ENCODE results near the gene SLC6A12. TPM values are rescaled to one million over a fixed set of nuclear protein-coding genes. Genes with fewer than 3 reads are reported as not detected.

The SLC6A12 gene
- total RNA-seq, 4 donors from 2014 or later, result 1.2 to 13.5 (median 3.0) TPM

DNA sequence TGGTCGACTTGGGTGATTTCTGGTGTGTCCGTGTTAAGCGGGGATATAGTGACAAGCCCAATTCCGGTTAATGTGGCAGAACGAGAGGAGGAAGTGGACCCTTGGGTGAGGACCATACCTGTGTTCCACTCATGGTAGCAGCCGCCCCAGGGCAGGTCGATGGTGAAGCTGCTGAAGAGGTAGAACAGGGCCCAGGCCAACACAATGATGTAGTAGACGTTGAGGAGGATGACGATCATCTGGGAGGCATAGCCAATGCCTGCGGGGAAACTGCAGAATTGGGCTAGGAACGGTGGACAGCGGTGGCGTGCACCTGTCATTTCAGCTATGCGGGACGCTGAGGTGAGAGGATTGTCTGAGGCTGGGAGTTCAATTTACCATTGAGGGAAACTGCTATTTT is 28.5 kb upstream of the SLC6A12 start:
- Histone ChIP-seq H3K27me3 (peaks cover 10% of the 10 kb centered on the region), H3K9me3 (peaks cover 9 to 12% of the 10 kb centered on the region in 2 donors), H3K36me3 (no peaks in the 10 kb centered on the region), H3K27ac (no peak overlapping the region), H3K4me1 (no peaks in the 10 kb centered on the region), H3K4me3 (no peak overlapping the region)
- intact Hi-C loops (cut with DNase I; ENCODE audit: low total_unique reads) (no loop called here), in situ Hi-C loops (cut with MboI; ENCODE audit: low pct_ligation_motif_present in 1 of 4, low pct_unique_long_range_greater_than_20kb in 1 of 4, low sequenced_read_pairs in 3 of 4) (no loop called here)
- TF ChIP-seq POLR2AphosphoS5 (IDR thresholded peaks at IDR 0.05), result no peak
- TF ChIP-seq, protein P1, sequence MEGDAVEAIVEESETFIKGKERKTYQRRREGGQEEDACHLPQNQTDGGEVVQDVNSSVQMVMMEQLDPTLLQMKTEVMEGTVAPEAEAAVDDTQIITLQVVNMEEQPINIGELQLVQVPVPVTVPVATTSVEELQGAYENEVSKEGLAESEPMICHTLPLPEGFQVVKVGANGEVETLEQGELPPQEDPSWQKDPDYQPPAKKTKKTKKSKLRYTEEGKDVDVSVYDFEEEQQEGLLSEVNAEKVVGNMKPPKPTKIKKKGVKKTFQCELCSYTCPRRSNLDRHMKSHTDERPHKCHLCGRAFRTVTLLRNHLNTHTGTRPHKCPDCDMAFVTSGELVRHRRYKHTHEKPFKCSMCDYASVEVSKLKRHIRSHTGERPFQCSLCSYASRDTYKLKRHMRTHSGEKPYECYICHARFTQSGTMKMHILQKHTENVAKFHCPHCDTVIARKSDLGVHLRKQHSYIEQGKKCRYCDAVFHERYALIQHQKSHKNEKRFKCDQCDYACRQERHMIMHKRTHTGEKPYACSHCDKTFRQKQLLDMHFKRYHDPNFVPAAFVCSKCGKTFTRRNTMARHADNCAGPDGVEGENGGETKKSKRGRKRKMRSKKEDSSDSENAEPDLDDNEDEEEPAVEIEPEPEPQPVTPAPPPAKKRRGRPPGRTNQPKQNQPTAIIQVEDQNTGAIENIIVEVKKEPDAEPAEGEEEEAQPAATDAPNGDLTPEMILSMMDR (IDR thresholded peaks at IDR 0.05), result no peak
- no peak for DNase-seq
- whole genome bisulfite sequencing, 2 donors (ENCODE audit: low coverage in 1 of 2), result 91 to 92% methylated on average over 13 to 15 of the region's 15 CpGs

DNA sequence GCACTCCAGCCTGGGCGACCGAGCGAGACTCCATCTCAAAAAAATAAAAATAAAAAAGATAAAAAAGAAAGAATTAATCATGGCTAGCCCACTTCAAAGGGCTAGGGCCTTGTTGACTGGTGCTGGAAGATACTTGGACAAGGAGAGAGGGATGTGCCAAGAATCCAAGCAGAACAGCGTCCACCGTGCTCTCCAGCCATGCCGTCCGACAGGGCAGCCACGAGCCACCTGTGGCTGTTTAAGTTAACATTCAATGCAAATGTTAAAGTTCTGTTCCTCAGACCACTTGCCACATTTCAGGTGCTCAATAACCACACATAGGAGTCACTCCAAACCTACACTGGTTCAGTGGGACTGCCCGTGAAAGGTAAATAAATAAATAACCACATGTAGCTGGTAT is 27.3 kb upstream of the SLC6A12 start:
- no peak overlapping the region for H3K4me3 ChIP-seq
- in situ Hi-C loops (cut with MboI; ENCODE audit: low pct_ligation_motif_present in 1 of 4, low pct_unique_long_range_greater_than_20kb in 1 of 4, low sequenced_read_pairs in 3 of 4), result no loop called here
- H3K4me1 ChIP-seq, result no peaks in the 10 kb centered on the region
- peaks cover 10% of the 10 kb centered on the region for H3K27me3 ChIP-seq
- H3K9me3 ChIP-seq, result peaks cover 2 to 5% of the 10 kb centered on the region in 2 donors
- TF ChIP-seq, protein P1 (IDR thresholded peaks at IDR 0.05), result no peak
- TF ChIP-seq POLR2AphosphoS5 (IDR thresholded peaks at IDR 0.05) (no peak), POLR2A (IDR thresholded peaks at IDR 0.05) (no peak), EP300 (IDR thresholded peaks at IDR 0.05; ENCODE audit: low read depth) (no peak)
- WGBS, 2 donors (ENCODE audit: low coverage in 1 of 2), result 83 to 86% methylated on average over 1 to 9 of the region's 9 CpGs
- no peak for DNase-seq
- intact Hi-C loops (cut with DNase I; ENCODE audit: low total_unique reads), result no loop called here
- H3K27ac ChIP-seq, result no peak overlapping the region
- H3K36me3 ChIP-seq, result no peaks in the 10 kb centered on the region

DNA sequence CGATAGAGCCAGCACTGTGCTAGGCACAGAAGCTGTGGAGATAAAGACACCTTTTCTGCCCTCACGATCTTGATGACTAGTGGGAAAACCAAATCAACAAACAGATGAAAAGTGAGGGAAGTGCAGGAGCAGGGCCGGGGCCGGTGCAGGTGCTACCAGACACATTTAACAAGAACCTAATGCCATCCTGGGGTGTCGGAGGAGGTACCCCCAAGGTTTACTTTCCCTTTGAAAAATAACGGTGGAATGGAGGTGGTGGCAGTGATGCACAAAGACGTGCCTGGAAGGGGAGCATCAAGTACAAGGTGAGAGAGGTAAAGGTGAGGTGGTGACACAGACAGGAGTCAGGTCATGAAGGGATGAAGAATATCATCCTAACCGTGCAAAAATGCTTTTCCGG is 26.6 kb upstream of the SLC6A12 start:
- Histone ChIP-seq H3K4me3 (no peak overlapping the region), H3K4me1 (no peaks in the 10 kb centered on the region), H3K36me3 (no peaks in the 10 kb centered on the region), H3K27ac (no peak overlapping the region), H3K27me3 (peaks cover 10% of the 10 kb centered on the region), H3K9me3 (peaks cover 0 to 7% of the 10 kb centered on the region in 2 donors)
- TF ChIP-seq EP300 (IDR thresholded peaks at IDR 0.05; ENCODE audit: low read depth), result no peak
- no peak for TF ChIP-seq POLR2A (IDR thresholded peaks at IDR 0.05)
- no peak for TF ChIP-seq POLR2AphosphoS5 (IDR thresholded peaks at IDR 0.05)
- TF ChIP-seq, protein P1 (IDR thresholded peaks at IDR 0.05), result no peak
- WGBS, 2 donors (ENCODE audit: low coverage in 1 of 2), result 81 to 84% methylated on average over 9 of the region's 9 CpGs
- intact Hi-C loops (cut with DNase I; ENCODE audit: low total_unique reads) (no loop called here), in situ Hi-C loops (cut with MboI; ENCODE audit: low pct_ligation_motif_present in 1 of 4, low pct_unique_long_range_greater_than_20kb in 1 of 4, low sequenced_read_pairs in 3 of 4) (no loop called here)
- DNase-seq, result no peak

DNA sequence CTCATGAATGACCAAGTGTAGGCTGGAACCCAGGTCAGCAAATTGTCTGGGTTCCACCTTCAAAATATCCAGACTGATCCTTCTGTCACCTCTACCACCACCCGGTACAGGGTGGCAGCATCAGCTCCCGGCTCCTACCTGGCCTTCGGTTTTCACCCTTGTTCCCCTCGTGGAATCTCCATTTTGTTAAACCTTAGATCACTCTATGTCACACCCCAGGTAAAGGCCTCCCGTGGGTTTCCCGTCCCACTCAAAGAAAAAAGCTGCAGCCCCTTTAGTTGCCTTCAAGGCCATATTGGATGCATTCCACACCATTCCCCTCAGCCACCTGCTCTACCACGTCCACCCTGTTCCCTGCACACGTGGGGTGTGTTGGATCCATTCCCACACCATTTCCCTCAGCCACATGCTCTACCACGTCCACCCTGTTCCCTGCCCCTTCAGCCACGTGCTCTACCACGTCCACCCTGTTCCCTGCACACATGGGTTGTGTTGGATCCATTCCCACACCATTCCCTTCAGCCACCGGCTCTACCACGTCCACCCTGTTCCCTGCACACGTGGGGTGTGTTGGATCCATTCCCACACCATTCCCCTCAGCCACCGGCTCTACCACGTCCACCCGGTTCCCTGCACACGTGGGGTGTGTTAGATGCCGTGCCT is 24.9 kb upstream of the SLC6A12 start:
- Histone ChIP-seq H3K9me3 (peaks cover 0 to 7% of the 10 kb centered on the region in 2 donors), H3K27ac (no peak overlapping the region), H3K36me3 (no peaks in the 10 kb centered on the region), H3K4me3 (no peak overlapping the region), H3K4me1 (no peaks in the 10 kb centered on the region), H3K27me3 (peaks cover 8% of the 10 kb centered on the region)
- DNase-seq, result no peak
- in situ Hi-C loops (cut with MboI; ENCODE audit: low pct_ligation_motif_present in 1 of 4, low pct_unique_long_range_greater_than_20kb in 1 of 4, low sequenced_read_pairs in 3 of 4) (no loop called here), intact Hi-C loops (cut with DNase I; ENCODE audit: low total_unique reads) (no loop called here)
- WGBS, 2 donors (ENCODE audit: low coverage in 1 of 2), result 66 to 71% methylated on average over 14 to 19 of the region's 19 CpGs
- no peak for TF ChIP-seq POLR2A (IDR thresholded peaks at IDR 0.05)
- TF ChIP-seq, protein P1 (IDR thresholded peaks at IDR 0.05), result no peak
- TF ChIP-seq POLR2AphosphoS5 (IDR thresholded peaks at IDR 0.05), result no peak
- TF ChIP-seq EP300 (IDR thresholded peaks at IDR 0.05; ENCODE audit: low read depth), result no peak
